Stimulated activated CD4-positive, alpha-beta T cell treated with anti-CD3 and anti-CD28 coated beads, Interleukin-15, amount 100 ng/mL, for 48 hours (primary cell): ENCODE data around the gene MFNG.
A peak's percentile ranks its signal among the peaks of the same experiment; 100 is the strongest.

Experiments used
- DNase-seq, 2 donors: peaks; one replicate each; pipeline ENCODE4 v3.0.0-alpha.2; 2020; ENCODE audit warnings: low read depth in 2 of 2

The MFNG gene

GRCh38 chr22:37496651-37497050 is 10.5 kb upstream of the MFNG start:
- no peak for DNase-seq

GRCh38 chr22:37493979-37494378 is 7.8 kb upstream of the MFNG start:
- no peak for DNase-seq

- DNase-seq: peak in 1 of 2 donors; percentile 56
Observed at GRCh38 chr22:37492428-37493344, 6.5 kb upstream of the MFNG start.

- no peak for DNase-seq
Observed at GRCh38 chr22:37491559-37492427, 5.6 kb upstream of the MFNG start.

- no peak for DNase-seq
Observed at GRCh38 chr22:37491106-37491505, 4.9 kb upstream of the MFNG start.

GRCh38 chr22:37489983-37490382 is 3.8 kb upstream of the MFNG start:
- DNase-seq: no peak

GRCh38 chr22:37488337-37489135 is 2.4 kb upstream of the MFNG start:
- DNase-seq: no peak

- no peak for DNase-seq
Observed at GRCh38 chr22:37487571-37487970, 1.4 kb upstream of the MFNG start.

- no peak for DNase-seq
Observed at GRCh38 chr22:37487129-37487528, 945 bp upstream of the MFNG start.

- DNase-seq: no peak
Observed at GRCh38 chr22:37485395-37486223, 575 bp downstream of the MFNG start.

- peak; percentile 70 to 71 for DNase-seq
Observed at GRCh38 chr22:37484480-37485394, 1.4 kb downstream of the MFNG start.

GRCh38 chr22:37483050-37483449 is 3.1 kb downstream of the MFNG start:
- no peak for DNase-seq

GRCh38 chr22:37482244-37482643 is 3.9 kb downstream of the MFNG start:
- DNase-seq: no peak

GRCh38 chr22:37481347-37481907 is 4.8 kb downstream of the MFNG start:
- DNase-seq: no peak

GRCh38 chr22:37480387-37481346 is 5.5 kb downstream of the MFNG start:
- DNase-seq: no peak

GRCh38 chr22:37479196-37479595 is 7.0 kb downstream of the MFNG start:
- no peak for DNase-seq

GRCh38 chr22:37476389-37477329 is 9.5 kb downstream of the MFNG start:
- no peak for DNase-seq
